HepG2 (cell line): Measurements from ENCODE around the gene HDGFL3. TPM values are rescaled to one million over a fixed set of nuclear protein-coding genes. Genes with fewer than 3 reads are reported as not detected.

Experiments
- ATAC-seq: fragments of 200-7000 bp; cut with Tn5 transposase; 3 replicates; pipeline ENCODE4 v1.9.1; 2020; ENCODE audit warnings: mild to moderate bottlenecking, moderate library complexity
- BruUV-seq: library from RNA; stranded (reverse); fragments of 400-500 nt; replicated peaks from 2 replicates; lab custom pipeline; 2021; lab: Mats Ljungman, UMichigan
- CTCF ChIA-PET: fragments of 300-600 bp; formaldehyde crosslinking; extraction: SDS; loops from one replicate; lab custom pipeline; 2021; ENCODE audit warnings: low total read pairs, inconsistent platforms, low intra/inter-chr PET ratio; lab: Yijun Ruan, JAX
- POLR2A ChIA-PET: fragments of 350-600 bp; sonication (Branson Sonifier 250); formaldehyde crosslinking; loops from one replicate; lab custom pipeline; 2020; ENCODE audit warnings: antibody characterized with exemption, inconsistent platforms; lab: Yijun Ruan, JAX
- DNase-seq: peaks from one replicate; pipeline ENCODE4 v3.0.0-alpha.2; 2015; ENCODE audit warnings: low spot score
- FAIRE-seq: peaks from 3 replicates; lab custom pipeline; 2011; peaks lifted over from hg19 to GRCh38; lab: Jason Lieb, UNC
- H2AFZ ChIP-seq: one replicate; pipeline ENCODE4 v1.6.1; 2011; ENCODE audit warnings: low read length, inconsistent platforms
- H3K27ac ChIP-seq: fragments of 300-600 bp; 3 replicates; pipeline ENCODE4 v1.8.0; 2011; ENCODE audit warnings: mixed run types, mild to moderate bottlenecking, mixed read lengths, low read length, inconsistent platforms; ENCODE audit not compliant: insufficient read depth; ENCODE audit errors: extremely low read length
- H3K27me3 ChIP-seq, 2 experiments: fragments of 200-600 bp in 1 of 2; 2 replicates in 1 of 2; 3 replicates in 1 of 2; pipeline versions ENCODE4 v1.6.0 to v1.8.0; 2011; ENCODE audit warnings: low read length in 2 of 2, mild to moderate bottlenecking in 2 of 2, moderate library complexity in 2 of 2, inconsistent platforms in 1 of 2; ENCODE audit not compliant: insufficient read depth in 2 of 2, control insufficient read depth in 1 of 2
- H3K36me3 ChIP-seq, 2 experiments: fragments of 200-600 bp in 1 of 2; replicated peaks in 1 of 2; 2 replicates in 1 of 2; 3 replicates in 1 of 2; pipeline versions ENCODE4 v1.5.1 to v1.8.0; 2011; ENCODE audit warnings: low read length in 2 of 2, inconsistent platforms in 1 of 2; ENCODE audit not compliant: insufficient read depth in 2 of 2, control insufficient read depth in 1 of 2
- H3K4me1 ChIP-seq: 2 replicates; pipeline ENCODE4 v1.5.1; 2012; ENCODE audit warnings: low read length, inconsistent platforms; ENCODE audit not compliant: insufficient read depth
- H3K4me2 ChIP-seq: 2 replicates; pipeline ENCODE4 v1.6.0; 2011; ENCODE audit warnings: low read depth, low read length, inconsistent platforms
- H3K4me3 ChIP-seq, 3 experiments: fragments of 200-600 bp in 1 of 3; sonication (generic), shearing (Covaris generic) in 1 of 3; replicated peaks in 1 of 3; 2 replicates each; pipeline ENCODE4 v1.5.1; 2011 to 2016; ENCODE audit warnings: low read length in 3 of 3, inconsistent platforms in 2 of 3, low read depth in 2 of 3, mild to moderate bottlenecking in 2 of 3, control low read depth in 1 of 3, mixed read lengths in 1 of 3; ENCODE audit not compliant: insufficient read depth in 1 of 3
- H3K79me2 ChIP-seq: one replicate; pipeline ENCODE4 v1.6.1; 2011; ENCODE audit warnings: low read length, inconsistent platforms; ENCODE audit not compliant: insufficient read depth
- H3K9ac ChIP-seq: 2 replicates; pipeline ENCODE4 v1.6.0; 2011; ENCODE audit warnings: mild to moderate bottlenecking, low read depth, low read length, inconsistent platforms; ENCODE audit not compliant: insufficient read depth
- H3K9me3 ChIP-seq: 2 replicates; pipeline ENCODE4 v1.5.1; 2012; ENCODE audit warnings: mild to moderate bottlenecking, low read length
- H4K20me1 ChIP-seq: 2 replicates; pipeline ENCODE4 v1.6.0; 2011; ENCODE audit warnings: inconsistent platforms, mild to moderate bottlenecking, low read length, moderate library complexity; ENCODE audit not compliant: insufficient read depth
- BRCA1 ChIP-seq: sonication (generic); formaldehyde crosslinking; IDR thresholded peaks from 2 replicates; pipeline ENCODE4 v1.4.0; 2020; ENCODE audit warnings: missing genetic modification reagents
- CBFB ChIP-seq: sonication (generic); formaldehyde crosslinking; IDR thresholded peaks from 2 replicates; pipeline ENCODE4 v1.4.0; 2020; ENCODE audit warnings: missing genetic modification reagents
- CREB3 ChIP-seq: sonication (generic); formaldehyde crosslinking; IDR thresholded peaks from 2 replicates; pipeline ENCODE4 v1.5.0; 2020; ENCODE audit warnings: missing genetic modification reagents
- FOSL2 ChIP-seq: sonication (generic); formaldehyde crosslinking; IDR thresholded peaks from 2 replicates; pipeline ENCODE4 v1.4.0; 2020; ENCODE audit warnings: missing genetic modification reagents
- FOXK2 ChIP-seq: fragments of 450-650 bp; IDR thresholded peaks from 2 replicates; pipeline ENCODE4 v1.6.1; 2016
- GTF2F1 ChIP-seq: fragments of 150-350 bp; IDR thresholded peaks from 2 replicates; pipeline ENCODE4 v1.6.1; 2014; ENCODE audit warnings: low read length
- KDM5B ChIP-seq: sonication (generic); formaldehyde crosslinking; IDR thresholded peaks from 2 replicates; pipeline ENCODE4 v1.4.0; 2020; ENCODE audit warnings: missing genetic modification reagents, mild to moderate bottlenecking, borderline replicate concordance
- PRDM4 ChIP-seq: sonication (generic); formaldehyde crosslinking; IDR thresholded peaks from 2 replicates; pipeline ENCODE4 v1.9.0; 2021; ENCODE audit warnings: missing genetic modification reagents, borderline replicate concordance
- SIN3A ChIP-seq: IDR thresholded peaks from 2 replicates; pipeline ENCODE4 v1.6.1; 2011; ENCODE audit warnings: low read depth, mild to moderate bottlenecking, control low read depth, low read length, borderline replicate concordance
- SIX1 ChIP-seq: sonication (generic); formaldehyde crosslinking; IDR thresholded peaks from 2 replicates; pipeline ENCODE4 v1.4.0; 2020; ENCODE audit warnings: missing genetic modification reagents, borderline replicate concordance
- SRF ChIP-seq: IDR thresholded peaks from 2 replicates; pipeline ENCODE4 v1.6.1; 2011; ENCODE audit warnings: mild to moderate bottlenecking, low read depth, low read length, moderate library complexity
- YEATS2 ChIP-seq: sonication (generic); formaldehyde crosslinking; IDR thresholded peaks from 2 replicates; pipeline ENCODE4 v1.4.0; 2020; ENCODE audit warnings: missing genetic modification reagents, borderline replicate concordance
- ZNF337 ChIP-seq: sonication (generic); formaldehyde crosslinking; IDR thresholded peaks from 2 replicates; pipeline ENCODE4 v1.5.1; 2020; ENCODE audit warnings: missing genetic modification reagents, low read depth, mild to moderate bottlenecking, borderline replicate concordance
- ZNF430 ChIP-seq: sonication (generic); formaldehyde crosslinking; IDR thresholded peaks from 2 replicates; pipeline ENCODE4 v1.9.0; 2021; ENCODE audit warnings: mild to moderate bottlenecking, missing genetic modification reagents
- WGBS: methylation state at CpG from one replicate; pipeline ENCODE4 v1.1.6; 2017; ENCODE audit warnings: low lambda C conversion rate; 5-methylcytosine and 5-hydroxymethylcytosine counted together
- in situ Hi-C: cut with HindIII; loops from 2 replicates; pipeline ENCODE4 v1.10.0; 2017; ENCODE audit warnings: low pct_unique_long_range_greater_than_20kb; ENCODE audit not compliant: extremely low pct_ligation_motif_present
- intact Hi-C: fragments of 100-400 bp; cut with micrococcal nuclease; formaldehyde crosslinking; loops from one replicate; pipeline ENCODE4 v1.10.0; 2022; ENCODE audit not compliant: unreplicated experiment
- polyA plus RNA-seq, 8 experiments: library from polyadenylated mRNA; depleted of rRNA in 3 of 8; stranded (reverse) in 7 of 8; unstranded in 1 of 8; fragments of >200 nt; fragmentation: Illumina TruSeq in 4 of 8; extraction: Trizol in 4 of 8; gene quantifications; 2 replicates each; pipeline versions ENCODE4 v1.2.1 to v1.2.3, GENCODE V29; 2011 to 2016; ENCODE audit warnings: low read depth in 4 of 8, missing spikeins in 1 of 8, mixed read lengths in 1 of 8; ENCODE audit not compliant: insufficient read depth in 1 of 8
- total RNA-seq, 5 experiments: library from RNA; depleted of rRNA; stranded (reverse); fragments of >200 nt; fragmentation: Illumina TruSeq; extraction: Trizol; gene quantifications; 2 replicates each; pipeline ENCODE4 v1.2.3, GENCODE V29; 2016; ENCODE audit warnings: low read depth in 1 of 5
- TF ChIP-seq, protein P1 (sequence below): sonication (generic); formaldehyde crosslinking; conservative IDR thresholded peaks from 2 replicates; pipeline ENCODE4 v1.8.0; 2022; ENCODE audit warnings: mild to moderate bottlenecking, moderate library complexity, missing genetic modification reagents

The HDGFL3 gene
- total and polyA plus RNA-seq, 2 of the 13 experiments (the other 11 are each of a cell fraction or from before 2014, with no cell fraction given): 0.07 to 0.09 TPM

GRCh38 chr15:83100097-83100646, 107.5 kb downstream of the HDGFL3 start:
- Histone ChIP-seq H2AFZ (no peak overlapping the region), H3K27me3 (no peaks in the 10 kb centered on the region; a peak in 1 of 5 replicates)
- no TSS peak for BruUV-seq

More at GRCh38 chr15:83100097-83100646, 107.5 kb downstream of the HDGFL3 start:
- in situ Hi-C loops (no loop called here), intact Hi-C loops (no loop called here)
- no peaks in the 10 kb centered on the region for H3K9me3 ChIP-seq
- no peak overlapping the region for H3K4me3 ChIP-seq
- WGBS: 8% methylated on average over 2 of the region's 2 CpGs
- no peaks in the 10 kb centered on the region for H4K20me1 ChIP-seq
- CTCF ChIA-PET: no interaction called here
- TF ChIP-seq CREB3 (CRISPR knock-in tag): no peak
- no peak for TF ChIP-seq GTF2F1
- no peak for TF ChIP-seq FOSL2 (CRISPR knock-in tag)
- no peak for TF ChIP-seq CBFB (CRISPR knock-in tag)
- no peak for TF ChIP-seq YEATS2 (CRISPR knock-in tag)
- TF ChIP-seq, protein P1, sequence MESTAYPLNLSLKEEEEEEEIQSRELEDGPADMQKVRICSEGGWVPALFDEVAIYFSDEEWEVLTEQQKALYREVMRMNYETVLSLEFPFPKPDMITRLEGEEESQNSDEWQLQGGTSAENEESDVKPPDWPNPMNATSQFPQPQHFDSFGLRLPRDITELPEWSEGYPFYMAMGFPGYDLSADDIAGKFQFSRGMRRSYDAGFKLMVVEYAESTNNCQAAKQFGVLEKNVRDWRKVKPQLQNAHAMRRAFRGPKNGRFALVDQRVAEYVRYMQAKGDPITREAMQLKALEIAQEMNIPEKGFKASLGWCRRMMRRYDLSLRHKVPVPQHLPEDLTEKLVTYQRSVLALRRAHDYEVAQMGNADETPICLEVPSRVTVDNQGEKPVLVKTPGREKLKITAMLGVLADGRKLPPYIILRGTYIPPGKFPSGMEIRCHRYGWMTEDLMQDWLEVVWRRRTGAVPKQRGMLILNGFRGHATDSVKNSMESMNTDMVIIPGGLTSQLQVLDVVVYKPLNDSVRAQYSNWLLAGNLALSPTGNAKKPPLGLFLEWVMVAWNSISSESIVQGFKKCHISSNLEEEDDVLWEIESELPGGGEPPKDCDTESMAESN (CRISPR knock-in tag): no peak
- TF ChIP-seq KDM5B: no peak
- TF ChIP-seq BRCA1 (CRISPR knock-in tag): no peak
- TF ChIP-seq SRF: no peak
- TF ChIP-seq ZNF337 (CRISPR knock-in tag): no peak
- TF ChIP-seq PRDM4 (CRISPR knock-in tag): no peak
- TF ChIP-seq SIX1: no peak
- TF ChIP-seq SIN3A: no peak
- TF ChIP-seq ZNF430: no peak
- no peak for TF ChIP-seq FOXK2
- FAIRE-seq: no peak
- no peak overlapping the region for H3K27ac ChIP-seq
- H3K4me1 ChIP-seq: no peaks in the 10 kb centered on the region
- H3K79me2 ChIP-seq: no peaks in the 10 kb centered on the region
- no peak for DNase-seq
- H3K36me3 ChIP-seq: no peaks in the 10 kb centered on the region
- no peak for ATAC-seq
- POLR2A ChIA-PET: no interaction called here
- no peak overlapping the region for H3K9ac ChIP-seq
- H3K4me2 ChIP-seq: no peak overlapping the region
